ENCODE results near the gene CD2AP.
"Not testable (repeated sequence)": the region's sequence is repeated elsewhere in the genome, so short reads cannot be mapped to it uniquely, and the experiment has no call there.

CD2AP gene

GRCh38 chr6:47475319-47475816, 2.2 kb upstream of the CD2AP start:
- Histone ChIP-seq H3K9me3 (no peaks in the 10 kb centered on the region), H3K27me3 (no peaks in the 10 kb centered on the region), H3K36me3 (no peaks in the 10 kb centered on the region), H3K4me1 (no peaks in the 10 kb centered on the region), H3K4me3 (ENCODE audit: low read depth, low read length) (no peak overlapping the region)
- no peak for TF ChIP-seq CTCF (IDR thresholded peaks at IDR 0.05; ENCODE audit: low read depth, low read length)
- DNase-seq: no peak

GRCh38 chr6:47476781-47477496, 650 bp upstream of the CD2AP start:
- Histone ChIP-seq H3K36me3 (no peaks in the 10 kb centered on the region), H3K4me1 (no peaks in the 10 kb centered on the region), H3K9me3 (no peaks in the 10 kb centered on the region), H3K4me3 (ENCODE audit: low read depth, low read length) (peak overlapping the region; percentile 81), H3K27me3 (no peaks in the 10 kb centered on the region)
- TF ChIP-seq CTCF (IDR thresholded peaks at IDR 0.05; ENCODE audit: low read depth, low read length): no peak
- DNase-seq: no peak

GRCh38 chr6:47478233-47479139, 897 bp downstream of the CD2AP start:
- Histone ChIP-seq H3K4me3 (ENCODE audit: low read depth, low read length) (peak overlapping the region; percentile 81), H3K9me3 (no peaks in the 10 kb centered on the region), H3K36me3 (no peaks in the 10 kb centered on the region), H3K4me1 (no peaks in the 10 kb centered on the region), H3K27me3 (no peaks in the 10 kb centered on the region)
- no peak for TF ChIP-seq CTCF (IDR thresholded peaks at IDR 0.05; ENCODE audit: low read depth, low read length)
- no peak for DNase-seq

GRCh38 chr6:47479140-47479508, 1.5 kb downstream of the CD2AP start:
- DNase-seq: no peak
- H3K4me3 ChIP-seq (ENCODE audit: low read depth, low read length): peak overlapping the region; percentile 81
- no peaks in the 10 kb centered on the region for H3K27me3 ChIP-seq
- no peaks in the 10 kb centered on the region for H3K4me1 ChIP-seq
- H3K36me3 ChIP-seq: no peaks in the 10 kb centered on the region
- no peaks in the 10 kb centered on the region for H3K9me3 ChIP-seq
- no peak for TF ChIP-seq CTCF (IDR thresholded peaks at IDR 0.05; ENCODE audit: low read depth, low read length)

- Histone ChIP-seq H3K4me3 (ENCODE audit: low read depth, low read length) (peak overlapping the region; percentile 81), H3K9me3 (no peaks in the 10 kb centered on the region), H3K4me1 (no peaks in the 10 kb centered on the region), H3K27me3 (no peaks in the 10 kb centered on the region), H3K36me3 (no peaks in the 10 kb centered on the region)
- DNase-seq: no peak
- TF ChIP-seq CTCF (IDR thresholded peaks at IDR 0.05; ENCODE audit: low read depth, low read length): no peak
Observed at GRCh38 chr6:47479874-47480273, 2.3 kb downstream of the CD2AP start.

GRCh38 chr6:47481213-47481612, 3.6 kb downstream of the CD2AP start:
- not testable (repeated sequence) for DNase-seq; H3K4me3 ChIP-seq (ENCODE audit: low read depth, low read length); H3K9me3 ChIP-seq; H3K4me1 ChIP-seq; H3K36me3 ChIP-seq; H3K27me3 ChIP-seq
